Activated CD4-positive, alpha-beta T cell treated with anti-CD3 and anti-CD28 coated beads, Interleukin-2, amount 10 ng/mL, durations not matched to agents 7 days and 5 days (primary cell): ENCODE results near the gene HILPDA. TPM values are rescaled to one million over a fixed set of nuclear protein-coding genes. Genes with fewer than 3 reads are reported as not detected.
A peak's percentile ranks its signal among the peaks of the same experiment; 100 is the strongest.

ENCODE experiments used
- CTCF ChIA-PET: fragments of 350-600 bp; sonication (Branson Sonifier 250); formaldehyde crosslinking; loops from one replicate; lab custom pipeline; 2021; ENCODE audit warnings: antibody characterized with exemption; lab: Charles Lee
- POLR2A ChIA-PET: fragments of 350-600 bp; sonication (Branson Sonifier 250); formaldehyde crosslinking; loops from one replicate; lab custom pipeline; 2021; ENCODE audit warnings: antibody characterized with exemption; lab: Charles Lee
- DNase-seq: peaks from one replicate; pipeline ENCODE4 v3.0.0-alpha.2; 2020
- H3K27ac Mint-ChIP-seq: one replicate; pipeline ENCODE4 v1.8.0; 2021; ENCODE audit warnings: mild to moderate bottlenecking, moderate library complexity, mixed read lengths
- H3K27me3 Mint-ChIP-seq: one replicate; pipeline ENCODE4 v1.8.0; 2021; ENCODE audit warnings: mixed read lengths
- H3K36me3 Mint-ChIP-seq: one replicate; pipeline ENCODE4 v1.8.0; 2021; ENCODE audit warnings: low read depth, mixed read lengths
- H3K4me1 Mint-ChIP-seq: one replicate; pipeline ENCODE4 v1.8.0; 2021; ENCODE audit warnings: mixed read lengths
- H3K4me3 Mint-ChIP-seq: one replicate; pipeline ENCODE4 v1.8.0; 2021; ENCODE audit warnings: mild to moderate bottlenecking, moderate library complexity, mixed read lengths
- H3K9me3 Mint-ChIP-seq: one replicate; pipeline ENCODE4 v1.8.0; 2021; ENCODE audit warnings: mixed read lengths
- total RNA-seq, 2 experiments: library from RNA; stranded (reverse); gene quantifications; one replicate each; pipeline ENCODE4 v1.2.3, GENCODE V29; 2021

HILPDA gene
- total RNA-seq, 2 experiments from 2014 or later, result 10.8 to 11.9 TPM

DNA sequence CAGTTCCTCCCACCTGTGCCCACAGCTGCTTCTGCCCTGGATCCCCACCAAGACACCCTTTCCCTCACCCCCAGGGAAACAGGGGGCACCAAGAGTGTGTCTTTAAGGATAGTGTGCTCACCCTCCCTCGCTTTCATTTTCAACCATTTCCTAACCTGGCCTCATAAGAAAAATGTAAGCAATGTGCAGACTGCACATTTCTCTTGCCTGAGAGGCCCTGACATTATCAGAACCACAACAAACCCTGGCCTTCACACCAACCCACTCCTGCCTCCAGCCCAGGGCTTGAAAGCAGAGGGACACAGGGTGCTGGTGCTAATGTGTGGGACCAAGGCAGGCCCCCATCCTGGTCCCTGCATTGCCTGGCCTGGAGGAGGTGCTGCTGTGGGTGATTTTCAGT, 34.9 kb upstream of the HILPDA start:
- DNase-seq, result no peak
- Mint-ChIP-seq H3K9me3 (no peaks in the 10 kb centered on the region), H3K27ac (no peak overlapping the region), H3K27me3 (peaks cover 3% of the 10 kb centered on the region), H3K36me3 (no peaks in the 10 kb centered on the region), H3K4me1 (no peaks in the 10 kb centered on the region), H3K4me3 (no peak overlapping the region)
- CTCF ChIA-PET, result interaction anchor here (1.5 kb wide), 1 partner anchor 10 kb away, joined by 4 read pairs; the partner anchor contains the start of gene IMPDH1
- POLR2A ChIA-PET, result no interaction called here

DNA sequence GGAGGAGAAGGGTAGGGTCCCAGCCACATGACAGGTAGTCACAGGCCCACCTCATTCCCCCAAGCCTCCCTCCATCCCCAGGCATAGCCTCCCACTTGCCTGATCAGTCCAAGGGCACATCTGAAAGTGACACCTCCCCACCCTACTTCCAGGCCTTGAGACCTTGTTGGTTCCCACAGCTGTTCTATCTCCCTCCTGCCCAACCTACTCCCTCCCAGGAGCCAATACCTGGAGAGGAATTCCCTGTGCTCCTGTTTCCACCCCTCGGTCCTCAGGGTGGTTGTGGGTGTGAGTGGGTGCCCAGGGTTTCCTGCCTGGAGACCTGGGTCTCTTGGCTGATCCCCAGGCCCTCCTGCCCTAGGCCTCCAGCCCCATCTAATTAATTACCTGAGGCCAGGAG, 34.3 kb upstream of the HILPDA start:
- no peaks in the 10 kb centered on the region for H3K9me3 Mint-ChIP-seq
- CTCF ChIA-PET, result interaction anchor here (1.5 kb wide), 1 partner anchor 11 kb away, joined by 4 read pairs; the partner anchor contains the start of gene IMPDH1

DNA sequence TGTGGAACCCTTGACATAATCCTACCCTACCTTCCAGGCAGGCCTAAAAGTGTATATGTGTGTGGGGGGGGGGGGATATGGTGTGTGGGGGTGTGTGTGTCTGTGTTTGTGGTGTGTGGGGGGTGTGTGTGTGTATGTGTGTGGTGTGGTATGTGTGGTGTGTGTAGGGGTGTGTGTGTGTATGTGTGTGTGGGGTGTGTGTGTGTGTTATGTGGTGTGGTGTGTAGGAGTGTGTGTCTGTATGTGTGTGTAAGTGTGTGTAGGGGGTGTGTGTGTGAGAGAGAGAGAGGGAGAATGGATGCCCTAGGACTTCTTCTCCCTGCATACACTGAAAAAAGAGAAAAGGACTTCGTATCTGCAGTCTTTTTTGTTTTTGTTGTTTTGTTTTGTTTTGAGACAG, 33.6 kb upstream of the HILPDA start:
- H3K4me1 Mint-ChIP-seq, result no peaks in the 10 kb centered on the region
- DNase-seq, result no peak
- no peaks in the 10 kb centered on the region for H3K9me3 Mint-ChIP-seq
- no peaks in the 10 kb centered on the region for H3K36me3 Mint-ChIP-seq
- no peak overlapping the region for H3K27ac Mint-ChIP-seq
- CTCF ChIA-PET, result interaction anchor here (1.5 to 7.0 kb wide), 3 partner anchors 11 to 74 kb away, joined by 4 to 55 read pairs (median 5); partner anchors contain the start of gene IMPDH1
- peaks cover 3% of the 10 kb centered on the region for H3K27me3 Mint-ChIP-seq
- H3K4me3 Mint-ChIP-seq, result no peak overlapping the region
- POLR2A ChIA-PET, result no interaction called here

More for the DNA sequence above, 34.3 kb upstream of the HILPDA start:
- peaks cover 3% of the 10 kb centered on the region for H3K27me3 Mint-ChIP-seq
- H3K27ac Mint-ChIP-seq, result no peak overlapping the region
- DNase-seq, result no peak
- POLR2A ChIA-PET, result no interaction called here
- H3K4me1 Mint-ChIP-seq, result no peaks in the 10 kb centered on the region
- H3K4me3 Mint-ChIP-seq, result no peak overlapping the region
- H3K36me3 Mint-ChIP-seq, result no peaks in the 10 kb centered on the region

DNA sequence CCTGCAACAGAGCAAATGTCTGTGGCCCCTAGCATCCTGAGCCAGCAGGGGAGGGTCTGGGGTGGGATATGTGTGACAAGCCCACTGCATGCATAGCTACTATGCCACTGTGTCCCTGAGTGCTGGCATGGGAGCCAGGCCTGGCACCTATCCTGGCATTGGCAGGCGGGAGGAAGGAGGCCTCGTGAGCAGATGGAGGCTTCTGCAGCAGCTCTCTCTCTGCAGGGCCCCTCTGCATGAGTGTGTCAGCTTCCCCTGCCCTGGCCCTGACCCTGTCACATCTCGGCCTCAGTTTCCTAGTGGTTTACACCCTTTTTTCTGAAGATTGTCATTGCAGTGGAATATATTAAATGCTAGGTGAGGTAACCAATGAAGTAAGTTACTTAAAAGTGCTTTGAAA, 32.8 kb upstream of the HILPDA start:
- DNase-seq, result no peak
- H3K9me3 Mint-ChIP-seq, result no peaks in the 10 kb centered on the region
- H3K4me1 Mint-ChIP-seq, result no peaks in the 10 kb centered on the region
- no peaks in the 10 kb centered on the region for H3K36me3 Mint-ChIP-seq
- CTCF ChIA-PET, result interaction anchor here (0.7 to 7.0 kb wide), 5 partner anchors 7 to 75 kb away, joined by 3 to 55 read pairs (median 5); partner anchors contain the start of genes HILPDA and IMPDH1
- no peak overlapping the region for H3K27ac Mint-ChIP-seq
- H3K4me3 Mint-ChIP-seq, result no peak overlapping the region
- H3K27me3 Mint-ChIP-seq, result peaks cover 3% of the 10 kb centered on the region
- POLR2A ChIA-PET, result no interaction called here

DNA sequence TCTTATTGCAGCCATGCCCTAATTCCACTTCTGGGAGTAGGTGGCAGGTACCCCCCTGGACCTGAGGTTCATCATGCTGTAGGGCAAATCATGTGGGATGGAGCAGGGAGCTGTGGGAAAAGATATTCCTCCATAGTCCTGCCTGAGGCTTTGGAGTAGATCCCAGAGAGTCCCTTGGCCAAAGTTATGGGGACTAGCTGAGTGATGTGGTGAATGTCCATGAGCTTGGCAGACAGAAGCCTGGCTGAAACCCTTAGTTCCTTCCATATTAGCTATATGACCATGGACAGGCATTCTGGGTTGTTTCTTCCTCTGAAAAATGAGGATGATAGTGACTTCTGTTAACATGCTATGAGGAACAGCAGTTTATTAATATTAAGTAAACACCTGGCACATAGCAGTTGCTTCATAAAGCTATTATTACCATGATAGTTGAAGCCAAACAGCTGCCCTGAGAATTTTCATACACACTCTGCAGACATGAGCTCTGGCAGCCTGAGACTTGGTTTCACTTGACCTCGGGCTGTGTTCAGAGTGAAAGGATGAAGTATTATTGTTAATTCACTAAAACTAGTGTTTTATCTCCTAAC, 30.9 kb upstream of the HILPDA start:
- Mint-ChIP-seq H3K27ac (no peak overlapping the region), H3K9me3 (no peaks in the 10 kb centered on the region), H3K36me3 (no peaks in the 10 kb centered on the region), H3K27me3 (peaks cover 7% of the 10 kb centered on the region), H3K4me3 (no peak overlapping the region), H3K4me1 (peaks cover 4% of the 10 kb centered on the region)
- DNase-seq, result no peak
- CTCF ChIA-PET, result interaction anchor here (0.8 to 10.0 kb wide), 16 partner anchors 9 to 77 kb away, joined by 3 to 116 read pairs (median 10); partner anchors contain the start of genes HILPDA and IMPDH1
- POLR2A ChIA-PET, result no interaction called here

DNA sequence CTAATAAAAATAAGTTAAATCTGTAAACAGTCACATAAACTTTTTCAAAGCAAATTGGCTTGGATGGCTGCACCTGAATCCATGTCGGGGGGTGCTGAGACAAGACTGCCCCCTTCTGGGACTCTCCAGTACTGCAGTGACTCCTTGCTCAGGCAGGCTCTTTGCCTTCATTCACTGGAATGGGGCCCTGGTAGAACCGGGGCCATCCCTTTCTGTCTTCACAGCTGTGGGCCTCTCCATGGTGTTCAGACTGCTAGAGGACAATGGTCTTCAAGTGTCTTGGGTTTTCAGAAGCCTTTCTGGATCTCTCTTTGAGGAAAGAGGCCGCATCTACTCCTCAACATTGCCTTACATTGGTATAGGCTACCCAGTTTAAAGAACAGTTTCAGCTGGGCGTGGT, 29.8 kb upstream of the HILPDA start:
- ChIA-PET CTCF (interaction anchor here (0.7 to 10.0 kb wide), 15 partner anchors 10 to 78 kb away, joined by 3 to 116 read pairs (median 11); partner anchors contain the start of genes HILPDA and IMPDH1), POLR2A (no interaction called here)
- Mint-ChIP-seq H3K36me3 (no peaks in the 10 kb centered on the region), H3K27ac (no peak overlapping the region), H3K4me1 (peaks cover 4% of the 10 kb centered on the region), H3K9me3 (no peaks in the 10 kb centered on the region), H3K27me3 (peaks cover 7% of the 10 kb centered on the region), H3K4me3 (no peak overlapping the region)
- peak; percentile 84 for DNase-seq

DNA sequence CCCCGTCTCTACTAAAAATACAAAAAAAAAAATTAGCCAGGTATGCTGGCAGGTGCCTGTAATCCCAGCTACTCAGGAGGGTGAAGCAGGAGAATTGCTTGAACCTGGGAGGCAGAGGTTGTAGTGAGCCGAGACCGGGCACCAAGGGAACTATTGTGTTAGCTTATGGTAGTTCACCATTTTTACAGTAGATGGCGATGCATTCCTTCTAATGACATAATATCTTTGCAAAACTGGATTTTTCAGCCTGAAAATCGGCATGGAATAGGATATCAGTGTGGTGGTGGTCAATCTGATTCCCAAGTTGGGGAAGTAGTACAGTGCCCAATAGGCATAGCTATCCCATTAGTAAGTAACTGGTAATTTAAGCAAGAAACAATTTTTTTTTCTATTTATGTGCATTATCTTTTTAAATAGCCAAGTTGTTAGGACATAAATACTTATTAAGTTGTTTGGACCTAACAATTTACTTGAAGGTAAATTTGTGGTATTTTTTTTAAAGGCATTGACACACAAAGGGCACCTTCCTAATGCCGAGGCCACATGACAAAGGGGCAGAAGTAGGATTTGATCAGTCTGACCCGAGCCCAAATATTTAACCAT, 28.3 kb upstream of the HILPDA start:
- POLR2A ChIA-PET, result no interaction called here
- peaks cover 4% of the 10 kb centered on the region for H3K4me1 Mint-ChIP-seq
- no peaks in the 10 kb centered on the region for H3K36me3 Mint-ChIP-seq
- no peaks in the 10 kb centered on the region for H3K9me3 Mint-ChIP-seq
- no peak overlapping the region for H3K27ac Mint-ChIP-seq
- peaks cover 7% of the 10 kb centered on the region for H3K27me3 Mint-ChIP-seq
- H3K4me3 Mint-ChIP-seq, result no peak overlapping the region
- CTCF ChIA-PET, result interaction anchor here (0.7 to 10.0 kb wide), 24 partner anchors 8 to 457 kb away, joined by 3 to 116 read pairs (median 4); partner anchors contain the start of genes ATP6V1F, CALU, HILPDA and IMPDH1
- DNase-seq, result peak; percentile 51

DNA sequence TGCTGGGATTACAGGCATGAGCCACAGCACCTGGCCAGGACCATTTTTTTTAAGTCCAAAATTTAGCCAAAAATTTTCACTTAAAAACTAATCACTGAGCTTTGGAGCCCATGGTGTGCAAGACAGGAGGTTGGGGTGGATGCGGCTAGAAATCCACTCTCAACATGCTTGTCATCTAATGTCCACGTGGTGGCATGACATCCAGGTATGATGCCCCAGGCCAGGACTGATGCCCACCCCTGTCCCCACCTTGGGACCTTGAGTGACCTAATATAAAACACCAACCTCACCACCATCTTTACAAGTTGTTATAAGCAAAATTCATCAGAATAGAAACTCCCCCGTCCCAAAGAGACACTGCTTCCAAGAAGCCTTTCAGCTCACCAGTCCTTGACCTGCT, 25.5 kb upstream of the HILPDA start:
- Mint-ChIP-seq H3K27me3 (peaks cover 16% of the 10 kb centered on the region), H3K9me3 (no peaks in the 10 kb centered on the region), H3K4me3 (no peak overlapping the region), H3K4me1 (peaks cover 4% of the 10 kb centered on the region), H3K36me3 (no peaks in the 10 kb centered on the region), H3K27ac (no peak overlapping the region)
- ChIA-PET CTCF (interaction anchor here (1.3 to 10.0 kb wide), 2 partner anchors 15 to 31 kb away, joined by 5 to 116 read pairs; no protein-coding TSS in a partner anchor), POLR2A (no interaction called here)
- DNase-seq, result no peak

DNA sequence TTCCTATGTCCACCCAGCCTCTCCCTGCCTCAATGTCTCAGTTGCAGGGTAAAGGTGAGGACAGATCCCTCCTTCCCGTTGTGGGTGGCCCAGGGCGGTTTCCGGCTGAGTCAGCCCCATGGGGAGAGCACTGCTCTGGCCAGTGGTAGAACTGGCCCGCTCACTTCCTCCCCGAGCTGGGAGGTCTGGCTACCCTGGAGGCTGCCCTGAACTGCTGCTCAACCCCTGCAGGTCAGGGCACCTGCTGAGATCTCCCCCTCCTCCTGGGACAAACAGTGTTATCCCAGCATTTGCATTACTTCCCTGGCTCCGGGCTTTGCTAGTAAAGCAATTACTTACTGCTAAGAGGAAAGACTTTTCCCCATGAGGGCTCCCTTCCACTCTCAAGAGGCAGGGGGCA, 24.5 kb upstream of the HILPDA start:
- DNase-seq, result no peak
- Mint-ChIP-seq H3K27me3 (peaks cover 21% of the 10 kb centered on the region), H3K36me3 (no peaks in the 10 kb centered on the region), H3K9me3 (no peaks in the 10 kb centered on the region), H3K4me3 (no peak overlapping the region), H3K4me1 (peaks cover 4% of the 10 kb centered on the region), H3K27ac (no peak overlapping the region)
- POLR2A ChIA-PET, result interaction anchor here (0.6 kb wide), 1 partner anchor 28 kb away, joined by 3 read pairs; no protein-coding TSS in a partner anchor
- CTCF ChIA-PET, result interaction anchor here (0.5 to 10.0 kb wide), 4 partner anchors 8 to 30 kb away, joined by 4 to 116 read pairs (median 6); partner anchors contain the start of gene HILPDA

DNA sequence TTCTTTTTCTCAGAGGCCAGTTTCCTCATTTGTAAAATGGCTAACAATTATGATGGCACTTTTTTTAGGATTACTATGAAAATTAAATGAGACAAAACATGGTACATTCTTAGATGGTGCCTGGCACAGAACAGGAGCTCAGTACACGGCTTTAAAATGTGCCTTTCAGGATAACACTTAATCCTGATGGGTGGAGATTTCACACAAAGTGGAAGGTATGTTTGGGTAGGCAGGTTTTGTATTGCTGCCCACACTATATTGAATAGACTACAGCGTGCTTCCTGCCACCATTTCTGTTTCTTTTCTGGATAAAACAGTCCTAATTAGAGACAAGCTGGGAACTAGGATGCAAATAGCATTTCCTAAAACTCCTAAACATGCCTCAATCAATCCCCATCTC, 23.9 kb upstream of the HILPDA start:
- peaks cover 4% of the 10 kb centered on the region for H3K4me1 Mint-ChIP-seq
- ChIA-PET POLR2A (interaction anchor here (0.6 kb wide), 1 partner anchor 28 kb away, joined by 3 read pairs; no protein-coding TSS in a partner anchor), CTCF (interaction anchor here (0.5 to 10.0 kb wide), 4 partner anchors 9 to 29 kb away, joined by 4 to 116 read pairs (median 6); partner anchors contain the start of gene HILPDA)
- H3K27me3 Mint-ChIP-seq, result peaks cover 21% of the 10 kb centered on the region
- no peaks in the 10 kb centered on the region for H3K36me3 Mint-ChIP-seq
- DNase-seq, result no peak
- H3K4me3 Mint-ChIP-seq, result no peak overlapping the region
- no peak overlapping the region for H3K27ac Mint-ChIP-seq
- no peaks in the 10 kb centered on the region for H3K9me3 Mint-ChIP-seq

DNA sequence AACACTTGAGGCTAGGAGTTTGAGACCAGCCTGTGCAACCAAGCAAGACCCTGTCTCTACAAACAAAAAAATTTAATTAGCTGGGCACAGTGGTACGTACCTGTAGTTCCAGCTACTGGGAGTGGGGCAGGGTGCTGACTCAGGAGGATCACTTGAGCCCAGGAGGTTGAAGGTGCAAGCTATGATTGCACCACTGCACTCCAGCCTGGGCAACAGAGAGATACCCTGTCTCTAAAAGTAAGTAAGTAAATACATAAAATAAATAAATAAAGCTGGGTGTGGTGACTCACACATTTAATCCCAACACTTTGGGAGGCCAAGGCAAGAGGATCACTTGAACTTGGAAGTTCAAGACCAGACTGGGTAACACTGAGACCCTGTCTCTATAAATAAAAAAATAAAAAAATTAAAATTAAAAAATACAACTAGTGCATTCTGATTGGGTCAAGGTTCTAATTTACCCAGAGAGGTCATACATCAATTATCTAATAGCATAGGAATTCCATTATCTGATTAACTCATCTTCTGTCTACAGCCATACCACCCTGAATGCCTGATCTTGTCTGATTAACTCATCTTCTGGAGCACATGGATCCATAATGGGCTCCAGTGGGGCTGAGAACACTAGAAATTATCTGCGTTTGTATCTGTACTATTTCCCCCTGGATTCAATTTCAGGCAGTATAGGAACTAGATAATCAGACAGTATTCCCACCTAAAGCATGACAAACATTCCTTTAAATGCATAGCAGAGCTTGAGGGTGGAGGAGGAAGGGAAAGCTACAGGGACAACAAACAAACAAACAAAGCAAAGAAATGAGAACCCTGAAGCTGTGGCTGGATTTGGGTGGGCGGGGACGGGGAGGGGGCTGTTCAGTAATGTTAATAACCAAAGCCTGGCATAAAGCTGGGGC, 21.0 kb upstream of the HILPDA start:
- Mint-ChIP-seq H3K36me3 (no peaks in the 10 kb centered on the region), H3K4me3 (no peak overlapping the region), H3K9me3 (no peaks in the 10 kb centered on the region), H3K27ac (no peak overlapping the region), H3K4me1 (peaks cover under 1% of the 10 kb centered on the region), H3K27me3 (peaks cover 14% of the 10 kb centered on the region)
- ChIA-PET CTCF (interaction anchor here (0.8 to 1.8 kb wide), 5 partner anchors 8 to 40 kb away, joined by 3 to 5 read pairs (median 4); no protein-coding TSS in a partner anchor), POLR2A (no interaction called here)
- no peak for DNase-seq

DNA sequence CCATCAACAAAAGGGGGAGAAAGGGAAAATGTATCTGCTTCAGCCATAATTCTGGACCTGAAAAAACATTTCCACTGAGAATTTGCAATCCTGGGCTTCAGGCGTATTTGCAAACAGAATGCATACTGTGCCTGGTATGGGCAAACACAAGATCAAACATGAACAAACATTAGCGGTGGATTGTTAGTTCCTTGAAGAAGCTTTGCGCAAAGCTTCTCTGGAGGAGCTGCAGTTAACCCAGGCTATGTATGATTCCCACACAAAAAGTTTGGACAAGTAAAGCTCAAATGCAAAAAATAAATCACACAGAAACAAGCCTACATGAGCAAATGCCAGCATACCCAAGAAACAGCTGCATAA, 20.4 kb upstream of the HILPDA start:
- ChIA-PET POLR2A (no interaction called here), CTCF (interaction anchor here (1.3 to 1.8 kb wide), 4 partner anchors 9 to 20 kb away, joined by 4 to 5 read pairs (median 4); partner anchors contain the start of gene HILPDA)
- Mint-ChIP-seq H3K4me1 (no peaks in the 10 kb centered on the region), H3K9me3 (no peaks in the 10 kb centered on the region), H3K27me3 (peaks cover 14% of the 10 kb centered on the region), H3K27ac (no peak overlapping the region), H3K4me3 (no peak overlapping the region), H3K36me3 (no peaks in the 10 kb centered on the region)
- no peak for DNase-seq
